Stimulated activated CD8-positive, alpha-beta memory T cell treated with anti-CD3 and anti-CD28 coated beads, Interleukin-12 subunit alpha, Interleukin-12 subunit beta, amount 100 ng/mL, for 1 hour (primary cell): ENCODE data around the gene CC2D2A.

Experiments
- DNase-seq: peaks from one replicate; pipeline ENCODE4 v3.0.0-alpha.2; 2020; ENCODE audit warnings: low read depth

The CC2D2A gene

DNA sequence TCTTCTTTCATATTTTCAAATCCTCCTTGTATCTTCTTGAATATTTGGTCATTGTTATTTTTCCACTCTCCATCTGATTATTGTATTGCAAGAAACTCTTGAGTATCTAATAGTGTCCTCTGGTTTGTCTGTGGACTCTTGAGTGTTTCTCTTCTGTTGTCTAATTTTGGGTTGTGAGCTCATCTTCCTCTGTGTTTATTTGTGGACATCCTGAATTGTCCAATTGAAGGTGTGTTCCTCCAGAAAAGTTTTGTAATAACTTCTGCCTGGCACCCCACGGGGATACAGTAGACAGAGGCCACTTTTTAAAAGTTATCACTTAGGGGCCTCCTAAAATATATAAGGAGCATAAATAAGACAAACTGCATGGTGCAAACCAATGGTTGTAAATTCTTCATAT, 3.1 kb upstream of the CC2D2A start:
- no peak for DNase-seq

DNA sequence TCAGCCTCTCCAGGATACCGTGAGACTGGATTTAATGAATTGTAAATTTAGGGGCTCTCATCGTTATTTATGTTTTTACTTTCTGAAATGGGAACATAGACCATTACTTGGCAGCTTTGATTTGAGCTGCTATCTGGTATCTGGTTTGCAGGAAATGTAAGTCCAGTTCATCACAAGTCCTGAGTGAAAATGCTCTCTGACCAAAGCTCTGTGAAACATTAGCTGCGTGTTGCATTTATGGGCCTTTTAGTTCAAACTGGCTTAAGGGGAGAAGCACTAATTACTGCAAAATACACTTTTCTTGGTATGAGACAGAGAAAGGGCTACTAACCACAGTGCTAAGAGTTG, 420 bp downstream of the CC2D2A start:
- DNase-seq, result no peak

DNA sequence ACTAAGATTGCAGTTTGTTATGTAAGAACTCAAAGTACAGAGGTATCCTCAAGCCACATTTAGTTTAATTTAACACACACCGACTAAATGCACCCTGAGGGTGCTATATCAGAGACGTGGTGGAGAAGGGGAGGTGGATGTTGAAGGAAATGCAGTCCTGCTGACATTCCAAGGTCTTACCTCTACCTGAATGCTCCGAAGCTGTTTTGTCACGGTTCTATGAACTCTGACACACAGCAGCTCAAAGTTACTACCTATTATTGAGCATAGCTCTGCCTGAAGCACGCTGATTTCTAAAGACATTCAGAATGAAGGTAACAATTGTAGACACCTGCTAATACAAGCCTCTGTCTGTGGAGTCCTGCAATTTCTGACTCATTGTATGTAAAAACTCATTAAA, 6.7 kb downstream of the CC2D2A start:
- no peak for DNase-seq

DNA sequence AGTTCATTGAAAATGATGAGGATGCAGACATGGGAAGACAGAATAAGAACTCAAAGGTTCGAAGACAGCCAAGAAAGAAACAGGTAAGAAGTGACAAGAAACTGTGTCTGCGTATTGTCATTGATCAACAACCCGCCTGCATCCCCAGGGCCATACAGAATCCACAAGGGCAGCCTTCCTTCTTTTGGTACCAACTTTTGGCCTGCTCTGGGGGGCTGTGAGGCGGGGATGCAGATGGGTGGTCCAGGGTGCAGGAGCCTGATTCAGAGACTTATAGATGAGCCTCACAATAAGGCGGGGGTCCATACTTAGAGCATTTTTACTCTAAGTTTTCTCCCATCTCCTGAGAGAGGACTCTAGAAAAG, 9.0 kb downstream of the CC2D2A start:
- DNase-seq, result no peak

DNA sequence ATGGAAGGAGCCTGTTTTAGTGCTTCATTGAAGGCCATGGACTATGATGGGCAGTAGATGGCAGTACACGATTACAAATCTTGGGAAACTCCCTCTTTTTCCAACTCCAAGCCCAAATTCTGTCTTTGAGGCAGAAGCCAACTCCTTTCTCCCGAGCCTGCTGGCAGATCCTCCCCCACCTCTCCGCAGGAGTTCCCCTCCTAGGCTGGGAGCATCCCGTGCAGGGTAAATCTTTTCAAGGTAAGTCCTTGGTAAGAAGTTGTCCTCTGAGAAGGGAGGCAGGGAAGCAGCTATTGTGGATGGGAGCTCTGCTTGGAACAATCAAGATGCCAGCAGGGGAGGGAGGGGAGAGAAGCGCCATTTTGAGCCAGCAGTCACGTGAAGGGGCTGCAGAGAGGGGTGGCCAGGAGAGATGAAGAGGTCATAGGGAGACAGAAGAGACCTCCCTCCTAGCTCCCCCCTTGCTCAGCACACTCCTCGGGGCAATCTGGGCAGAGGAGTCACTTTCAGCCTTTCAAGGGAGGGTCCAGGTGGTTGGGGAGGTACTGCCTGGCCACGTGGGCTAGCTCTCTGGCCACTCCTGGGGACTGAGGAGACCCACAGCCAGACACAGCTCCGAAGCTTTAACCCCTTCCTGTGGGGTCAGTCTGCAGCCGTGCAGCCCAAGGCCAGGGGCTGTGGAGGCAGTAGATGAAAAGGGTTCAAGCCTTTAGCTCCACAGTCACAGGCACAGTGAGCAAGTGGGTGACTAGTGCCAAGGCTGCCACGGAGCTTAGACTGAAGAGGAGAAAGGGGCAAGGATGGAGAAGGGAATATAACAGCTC, 9.6 kb downstream of the CC2D2A start:
- DNase-seq, result no peak

DNA sequence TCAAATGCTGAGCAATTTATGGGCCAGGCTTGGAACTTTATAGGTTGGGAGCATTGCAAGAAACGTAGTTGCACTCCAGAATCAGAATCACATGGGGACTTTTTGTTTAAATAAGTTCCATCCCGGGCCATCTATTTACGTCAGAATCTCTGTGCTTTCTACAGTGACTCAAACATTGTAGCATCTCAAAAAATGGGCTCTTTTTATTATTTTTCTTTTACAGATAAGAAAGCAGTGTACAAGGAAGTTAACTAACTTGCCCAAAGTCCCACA, 10.2 kb downstream of the CC2D2A start:
- DNase-seq, result no peak

DNA sequence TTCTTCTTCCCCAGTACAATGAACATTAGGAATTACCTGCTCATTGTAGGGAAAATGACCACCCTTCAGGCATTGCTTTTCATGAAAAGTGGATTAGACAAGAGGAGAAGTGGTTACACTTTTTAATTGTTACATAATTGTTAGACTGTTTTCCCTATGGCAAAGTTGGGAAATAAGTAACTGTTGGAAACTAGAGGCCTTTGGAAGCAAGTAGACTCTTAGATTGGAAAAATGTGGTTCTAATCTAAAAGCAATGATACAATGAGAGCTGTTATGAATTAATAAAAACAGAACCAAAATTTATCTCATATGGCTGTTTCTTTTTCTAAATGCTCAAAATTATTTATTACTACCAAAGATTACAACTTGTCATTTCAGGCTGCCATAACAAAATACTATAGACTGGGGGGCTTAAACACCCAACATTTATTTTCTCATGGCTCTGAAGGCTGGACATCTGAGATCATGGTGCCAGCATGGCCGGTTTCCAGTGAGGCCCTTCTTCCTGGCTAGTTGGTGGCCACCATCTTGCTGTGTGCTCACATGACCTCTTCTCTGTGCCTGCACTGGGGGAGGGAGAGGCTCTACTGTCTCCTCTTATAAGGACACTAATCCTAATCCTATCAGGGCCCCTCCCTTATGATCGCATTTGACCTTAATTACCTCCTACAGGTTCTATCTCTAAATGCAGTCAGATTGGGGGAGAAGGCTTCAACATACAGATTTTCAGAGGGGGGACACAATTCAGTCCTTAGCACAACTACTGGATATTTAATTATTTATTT, 12.5 kb downstream of the CC2D2A start:
- no peak for DNase-seq

DNA sequence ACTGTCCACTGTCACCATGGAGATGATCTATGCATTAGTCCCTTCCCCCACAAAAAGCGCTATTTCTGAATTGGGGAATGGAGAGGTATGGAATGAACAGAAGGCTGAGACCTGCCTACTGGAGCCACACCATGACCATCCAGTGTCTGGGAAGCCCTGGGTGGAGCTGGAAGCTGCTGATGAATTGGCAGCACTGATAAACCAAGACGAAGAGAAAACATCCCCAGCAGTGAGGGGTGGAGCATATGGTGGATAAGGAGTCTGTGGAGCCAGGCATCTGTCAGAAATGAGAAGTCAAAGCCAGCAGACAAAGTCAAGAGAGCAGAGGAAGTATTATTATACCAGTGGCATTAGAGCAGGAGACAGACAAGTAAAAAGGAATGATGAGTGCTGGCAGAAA, 13.2 kb downstream of the CC2D2A start:
- no peak for DNase-seq

DNA sequence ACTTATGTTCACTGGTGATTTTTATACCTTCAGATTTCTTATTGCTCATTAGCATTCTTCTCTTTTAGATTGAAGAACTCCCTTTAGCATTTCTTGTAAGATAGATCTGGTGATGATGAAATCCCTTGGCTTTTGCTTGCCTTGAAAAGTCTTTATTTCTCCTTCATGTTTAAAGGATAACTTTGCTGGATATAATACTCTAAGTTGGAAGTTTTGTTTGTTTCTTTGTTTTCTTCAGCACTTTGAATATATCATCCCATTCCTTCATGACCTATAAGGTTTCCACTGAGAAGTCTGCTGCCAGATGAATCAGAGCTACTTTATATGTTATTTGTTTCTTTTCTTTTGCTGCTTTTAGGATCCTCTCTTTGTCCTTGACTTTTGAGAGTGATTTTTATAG, 18.5 kb downstream of the CC2D2A start:
- DNase-seq, result no peak

DNA sequence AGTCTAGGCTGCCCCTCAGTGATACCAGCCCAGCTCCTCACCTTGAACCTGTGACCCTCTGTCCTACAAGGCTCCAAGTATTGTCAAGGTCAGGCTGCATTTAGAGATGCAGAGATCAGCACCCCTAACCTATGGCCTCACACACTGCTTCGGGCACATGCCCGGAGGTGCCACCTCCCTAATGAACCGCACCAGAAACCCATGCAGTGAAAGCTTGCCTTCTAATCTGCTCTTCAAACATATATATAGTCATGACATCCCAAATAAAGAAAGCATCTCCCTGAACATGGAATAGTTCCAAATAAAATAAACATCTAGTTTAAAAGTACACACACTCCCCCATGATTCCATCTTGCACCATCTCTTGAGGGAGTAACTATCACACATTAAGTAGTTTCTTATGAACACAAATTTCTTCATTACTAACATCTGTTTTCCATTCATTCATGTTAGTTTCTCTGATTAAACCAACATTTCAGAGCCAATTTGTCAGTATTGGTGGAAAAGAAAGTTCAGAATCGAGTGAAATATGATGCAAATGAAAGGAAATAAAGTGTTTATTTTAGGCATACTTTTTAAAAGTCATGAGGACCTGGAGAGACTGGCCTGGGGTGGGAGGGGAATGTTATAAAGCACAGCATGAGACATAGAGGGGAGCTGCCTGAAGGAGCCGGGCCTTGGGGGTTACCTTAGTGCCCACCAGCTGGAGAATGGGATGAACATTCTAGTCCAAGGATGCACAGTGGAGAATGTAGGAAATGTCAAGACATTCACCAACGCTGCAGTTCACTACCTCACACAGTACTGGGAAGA, 19.2 kb downstream of the CC2D2A start:
- no peak for DNase-seq

DNA sequence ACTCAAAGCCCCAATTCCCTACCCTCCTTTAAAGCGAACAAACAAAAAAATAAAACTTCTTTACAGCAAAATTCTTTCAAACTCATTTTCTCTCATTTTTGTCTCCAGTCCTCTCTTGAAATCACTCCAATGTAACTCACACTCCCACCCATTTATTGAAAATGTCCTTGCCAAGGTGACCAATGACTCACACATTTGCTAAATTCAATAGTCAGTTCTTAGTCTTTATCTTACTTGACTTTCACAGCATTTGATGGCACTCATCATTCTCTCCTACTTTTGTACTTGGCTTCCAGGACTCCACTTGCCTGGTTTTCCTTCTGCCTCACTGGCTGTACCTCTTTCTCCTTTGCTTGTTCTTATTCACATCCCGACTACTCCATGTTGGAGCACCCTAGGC, 19.9 kb downstream of the CC2D2A start:
- DNase-seq, result no peak

DNA sequence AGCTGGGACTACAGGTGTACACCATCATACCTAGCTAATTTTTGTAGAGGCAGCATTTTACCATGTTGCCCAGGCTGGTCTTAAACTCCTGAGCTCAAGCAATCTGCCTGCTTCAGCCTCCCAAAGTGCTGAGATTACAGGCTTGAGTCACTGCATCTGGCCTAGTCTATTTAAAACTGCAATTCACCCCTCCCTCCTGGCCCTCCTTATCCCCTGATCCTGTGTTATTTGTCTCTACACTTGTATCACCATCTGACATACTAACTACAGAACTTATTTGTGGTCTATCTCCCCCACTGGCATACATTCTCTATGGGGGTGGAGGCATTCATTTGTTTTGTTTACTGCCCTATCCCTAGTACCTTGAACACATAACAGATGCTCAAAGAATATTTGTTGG, 23.7 kb downstream of the CC2D2A start:
- DNase-seq, result no peak

DNA sequence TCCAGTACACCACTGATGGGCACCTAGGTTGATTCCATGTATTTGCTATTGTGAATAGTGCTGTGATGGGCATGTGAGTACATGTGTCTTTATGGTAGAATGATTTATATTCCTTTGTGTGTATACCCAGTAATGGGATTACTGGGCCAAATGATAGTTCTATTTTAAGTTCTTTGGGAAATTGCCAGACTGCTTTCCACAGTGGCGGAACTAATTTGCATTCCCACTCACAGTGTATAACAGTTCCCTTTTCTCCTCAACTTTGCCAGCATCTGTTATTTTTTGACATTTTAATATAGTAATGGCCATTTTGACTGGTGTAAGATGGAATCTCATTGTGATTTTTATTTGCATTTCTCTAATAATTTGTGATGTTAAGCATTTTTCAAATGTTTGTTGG, 25.9 kb downstream of the CC2D2A start:
- DNase-seq, result no peak

DNA sequence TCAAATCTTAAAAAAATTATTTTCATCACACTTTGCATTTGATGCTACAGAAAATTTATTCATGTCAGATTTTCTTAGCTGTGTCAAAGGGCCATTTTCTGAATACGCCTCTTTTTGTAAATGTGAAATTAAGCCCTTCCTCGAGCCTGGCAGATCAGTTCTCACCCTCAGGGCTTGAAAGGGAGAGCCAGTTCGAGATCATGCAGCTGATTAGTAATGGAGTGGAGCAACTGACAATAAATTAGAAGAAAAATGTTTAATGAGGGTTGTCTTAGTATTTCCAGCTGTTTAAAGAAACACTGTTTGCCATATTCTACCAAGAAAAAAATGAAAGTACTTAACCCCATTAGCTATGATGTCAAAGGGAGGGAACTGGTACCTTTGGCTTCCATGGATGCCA, 28.7 kb downstream of the CC2D2A start:
- no peak for DNase-seq

DNA sequence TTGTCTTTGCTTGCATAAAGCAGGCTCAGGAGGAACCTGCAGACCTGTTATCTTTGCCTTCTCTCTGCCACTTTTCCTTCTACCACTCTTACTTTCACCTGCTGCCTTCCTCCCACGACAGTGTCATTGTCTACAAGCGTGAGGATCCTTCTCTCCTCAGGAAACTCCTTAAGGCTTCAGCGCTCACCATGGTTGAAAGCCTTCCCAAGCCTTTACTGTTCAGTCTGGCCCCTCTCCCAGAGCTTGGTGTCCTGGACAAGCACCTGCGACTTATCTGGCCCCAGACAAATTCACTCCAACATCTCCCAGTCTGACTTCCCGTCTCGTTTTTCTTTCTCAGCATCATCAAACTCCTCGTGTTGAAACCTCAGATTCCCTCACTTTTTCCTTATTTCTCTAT, 31.0 kb downstream of the CC2D2A start:
- DNase-seq, result no peak

DNA sequence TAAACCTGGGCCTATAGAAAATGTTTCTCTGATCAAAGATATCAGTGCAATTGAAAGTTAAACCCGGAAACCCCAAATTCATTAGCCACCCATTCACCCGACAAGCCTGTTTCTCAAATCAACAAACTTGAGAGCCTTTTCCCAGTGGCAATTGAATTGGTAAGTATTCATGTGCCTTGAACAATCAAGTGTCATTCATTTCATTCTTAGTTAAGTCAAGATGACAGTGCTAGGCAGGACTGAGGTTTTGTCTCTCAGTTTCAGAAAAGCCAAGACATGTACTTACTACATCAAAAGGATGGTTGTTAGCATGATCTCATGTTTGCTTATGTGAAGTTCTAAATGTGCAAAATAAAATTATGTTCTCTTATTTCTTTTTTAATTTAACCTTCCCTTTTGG, 32.3 kb downstream of the CC2D2A start:
- no peak for DNase-seq

DNA sequence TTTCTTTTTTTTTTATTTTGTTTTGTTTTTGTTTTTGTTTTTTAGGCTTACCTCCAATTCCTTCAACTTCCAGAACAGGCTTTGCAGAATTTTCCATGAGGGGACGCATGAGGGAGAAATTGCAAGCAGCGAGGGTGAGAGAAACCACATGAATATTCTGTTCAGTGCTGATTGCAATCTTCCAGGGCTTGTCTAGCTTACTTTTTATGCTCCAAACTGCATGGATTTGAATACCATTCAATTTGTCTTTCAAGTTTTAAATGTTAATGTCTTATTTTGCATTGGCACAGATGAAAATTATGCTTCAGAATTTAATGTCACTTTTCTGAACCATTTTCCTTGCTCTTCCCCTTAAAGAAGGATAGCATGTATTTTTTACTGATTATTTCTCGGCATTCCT, 32.7 kb downstream of the CC2D2A start:
- no peak for DNase-seq

DNA sequence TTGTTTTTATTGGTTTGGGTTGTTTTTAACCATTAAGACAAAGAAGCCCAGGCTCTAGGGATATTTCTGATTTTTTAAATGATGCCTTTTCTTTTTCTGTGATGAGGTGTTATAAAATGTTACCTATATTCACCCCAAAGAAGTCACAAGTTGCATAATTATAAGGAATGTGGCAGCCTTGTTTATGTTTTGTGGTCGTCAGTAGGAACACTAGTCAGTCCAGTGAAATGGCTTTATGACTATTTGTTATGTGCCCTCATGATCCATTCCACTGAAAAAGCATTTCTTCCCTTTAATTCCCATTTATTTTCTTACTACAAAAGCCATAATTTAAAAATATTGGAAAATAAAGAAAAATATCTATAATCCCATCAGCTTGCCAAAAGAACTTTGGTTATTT, 34.4 kb downstream of the CC2D2A start:
- no peak for DNase-seq

DNA sequence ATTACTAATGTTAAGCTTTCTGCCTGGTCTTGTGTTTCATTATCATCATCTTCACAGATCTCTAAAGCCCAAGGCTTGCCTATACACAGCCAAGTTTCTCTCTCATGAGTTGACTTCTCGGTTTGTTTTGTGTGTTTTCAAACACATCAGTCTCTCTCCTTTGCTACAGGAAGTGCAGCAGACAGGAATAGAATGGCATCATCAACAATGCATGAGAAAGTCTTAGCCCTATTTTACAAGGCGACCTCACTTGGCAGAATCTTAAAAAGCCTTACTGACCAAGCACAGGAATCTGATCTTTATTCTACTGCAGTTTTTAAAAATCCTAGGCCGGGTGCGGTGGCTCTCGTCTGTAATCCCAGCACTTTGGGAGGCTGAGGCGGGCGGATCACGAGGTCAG, 36.8 kb downstream of the CC2D2A start:
- DNase-seq, result no peak

DNA sequence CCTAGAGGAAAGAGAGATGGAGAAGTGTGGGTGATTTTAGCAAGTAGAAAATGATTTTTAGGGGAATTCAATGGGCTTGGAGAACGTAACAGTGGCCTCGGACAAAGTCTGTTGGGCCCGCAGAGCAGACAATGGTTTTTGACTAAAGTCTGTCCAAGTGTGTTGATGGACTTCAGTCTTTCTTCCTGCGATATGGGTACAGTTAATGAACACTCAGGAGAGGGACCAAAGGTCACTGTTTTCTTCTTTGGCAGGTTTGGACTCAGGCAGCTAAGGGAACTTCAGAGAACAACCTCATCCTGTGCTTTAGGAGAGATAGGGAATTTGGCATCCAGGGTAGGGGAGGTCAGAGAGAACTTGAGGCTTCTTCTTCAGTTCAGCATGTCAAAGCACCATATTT, 38.0 kb downstream of the CC2D2A start:
- DNase-seq, result no peak

DNA sequence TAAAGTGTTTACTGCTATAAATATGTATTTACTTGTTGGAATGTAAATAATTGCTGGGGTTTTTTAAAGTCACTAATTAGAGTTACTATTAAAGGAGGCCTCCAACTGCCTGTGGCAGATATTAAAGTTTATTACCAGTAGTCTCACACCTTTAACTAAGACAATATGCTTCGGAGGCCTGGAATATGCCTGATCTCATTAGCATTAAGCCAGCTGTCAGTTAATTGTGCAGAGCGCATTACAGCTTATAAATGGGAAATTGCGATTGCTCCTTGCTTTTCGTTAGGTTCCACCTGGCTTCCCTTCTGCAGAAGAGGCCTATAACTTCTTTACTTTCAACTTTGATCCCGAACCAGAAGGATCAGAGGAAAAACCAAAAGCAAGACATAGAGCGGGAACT, 41.3 kb downstream of the CC2D2A start:
- no peak for DNase-seq

DNA sequence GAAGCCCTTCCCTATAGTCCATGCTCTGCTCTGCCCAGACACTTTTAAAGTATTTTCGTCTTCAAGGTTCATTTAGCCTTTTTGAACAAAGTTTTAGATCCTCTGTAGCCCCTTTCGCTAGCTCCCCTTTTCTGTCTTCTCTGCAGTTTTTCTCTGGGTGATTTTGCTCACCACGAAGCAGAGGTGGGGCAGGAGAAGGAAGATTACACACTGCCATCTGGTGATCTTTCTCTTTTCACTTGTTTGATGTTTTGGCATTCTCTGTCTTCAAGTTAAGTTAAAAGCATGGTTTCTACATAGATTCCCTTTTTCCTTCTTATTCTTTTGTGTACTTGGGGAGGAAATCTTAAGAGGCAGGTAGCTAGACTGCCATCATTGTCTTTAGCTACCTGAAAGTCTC, 43.9 kb downstream of the CC2D2A start:
- DNase-seq, result no peak

DNA sequence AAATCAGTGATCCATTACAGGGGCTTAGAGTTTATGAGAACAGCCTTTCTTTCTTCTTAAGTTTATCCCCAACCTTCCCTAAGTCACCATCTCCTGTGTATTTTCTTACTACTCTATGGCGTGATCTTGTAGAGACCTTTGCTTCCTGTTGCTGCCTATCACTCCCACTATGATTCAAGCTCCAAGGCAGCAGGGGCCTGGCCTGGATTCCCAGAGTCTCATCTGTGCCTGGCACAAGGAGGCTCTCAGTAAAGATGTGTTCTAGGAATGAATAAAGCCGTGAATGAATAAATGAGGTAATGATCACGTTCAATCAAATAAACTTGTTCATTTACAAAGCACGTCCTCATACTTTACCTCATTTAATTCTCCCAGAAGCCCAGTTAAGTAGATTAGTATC, 45.4 kb downstream of the CC2D2A start:
- DNase-seq, result no peak
